ENCODE measurements around the gene NRG2.

NRG2 gene

DNA sequence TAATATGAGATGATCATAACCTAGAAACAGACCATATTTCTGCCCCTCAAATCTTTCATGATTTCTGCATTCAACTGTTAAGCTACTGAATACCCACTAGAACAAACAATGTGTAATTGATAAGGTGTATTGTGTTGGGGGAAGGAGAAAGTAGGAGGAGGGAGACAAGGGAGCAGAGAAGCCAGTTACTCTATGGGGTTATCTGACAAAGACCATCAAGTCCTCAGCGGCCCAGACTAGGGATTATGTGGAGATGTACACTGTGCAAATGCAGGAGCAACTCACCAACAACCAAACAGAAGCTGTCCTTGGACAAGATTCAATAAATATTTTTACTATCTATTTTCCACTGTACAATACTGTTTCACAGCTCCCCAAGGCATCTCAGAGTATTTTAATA lies 2.7 kb downstream of the NRG2 start:
- no peak for DNase-seq

GRCh38 chr5:140039561-140039960 lies 3.5 kb downstream of the NRG2 start:
- no peak for DNase-seq

GRCh38 chr5:140038373-140038957 lies 4.6 kb downstream of the NRG2 start:
- DNase-seq, result no peak

- no peak for DNase-seq
These were observed 6.1 kb downstream of the NRG2 start for GRCh38 chr5:140037012-140037411.

DNA sequence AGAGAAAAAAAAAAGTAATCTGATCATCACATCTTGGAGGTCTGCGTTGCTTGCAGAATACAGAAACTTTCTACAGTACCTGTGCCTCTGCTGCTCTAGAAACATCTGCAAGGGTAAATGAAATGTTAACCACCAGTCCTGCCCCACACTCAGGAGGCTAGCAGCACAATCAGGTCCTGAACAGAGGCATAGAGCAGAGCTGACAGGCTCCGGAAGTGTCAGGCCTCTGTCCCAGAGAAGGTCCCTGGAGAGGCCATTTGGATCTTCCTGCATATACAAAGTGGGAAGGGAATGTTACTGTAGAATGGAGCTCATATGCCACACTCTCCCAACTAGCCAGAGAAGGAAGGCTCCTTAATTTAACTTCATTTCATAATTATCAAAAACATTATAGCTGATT lies 7.2 kb downstream of the NRG2 start:
- DNase-seq, result no peak

- no peak for DNase-seq
These were observed 9.9 kb downstream of the NRG2 start for GRCh38 chr5:140033037-140033760.

GRCh38 chr5:140032296-140032695 lies 10.8 kb downstream of the NRG2 start:
- DNase-seq, result no peak

GRCh38 chr5:140027807-140028206 lies 15.3 kb downstream of the NRG2 start:
- no peak for DNase-seq

DNA sequence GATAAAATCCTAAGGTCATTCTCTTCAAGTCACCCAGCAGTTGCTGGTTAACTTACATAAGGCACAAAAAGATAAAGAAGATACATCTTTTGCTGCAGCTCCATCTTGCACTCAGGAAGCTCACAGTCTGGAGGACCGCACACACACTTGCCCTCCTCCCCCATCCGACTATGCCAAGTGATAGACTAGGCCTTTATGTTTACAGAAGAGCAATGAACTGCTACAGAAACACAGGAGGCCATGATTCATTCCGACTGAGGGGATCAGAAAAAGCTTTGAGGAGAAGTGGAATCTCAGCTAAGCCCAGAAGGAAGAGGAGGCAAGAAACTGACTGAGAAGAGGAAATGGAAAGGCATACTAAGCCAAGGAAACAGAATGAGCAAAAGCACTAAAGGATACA lies 17.4 kb downstream of the NRG2 start:
- no peak for DNase-seq

DNA sequence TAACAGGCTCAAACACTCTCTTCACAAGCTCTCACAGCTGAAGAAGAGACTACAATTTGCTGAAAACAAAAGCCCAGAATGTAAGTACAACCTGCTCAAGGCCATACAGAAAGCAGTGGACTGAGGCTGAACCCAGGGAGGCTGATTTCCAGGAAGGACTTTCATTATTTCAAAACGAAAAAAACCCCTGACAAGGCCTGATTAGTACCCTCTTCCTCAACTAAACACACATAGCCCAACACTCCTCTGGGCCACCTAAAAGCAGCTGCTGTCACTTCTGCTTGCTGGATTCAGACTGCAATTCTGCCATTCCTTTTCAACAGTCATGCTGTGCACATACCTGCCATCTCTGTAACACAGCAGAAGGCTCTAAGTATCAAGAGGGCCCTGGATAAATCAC lies 18.2 kb downstream of the NRG2 start:
- DNase-seq, result no peak

- DNase-seq, result no peak
These were observed 19.4 kb downstream of the NRG2 start for GRCh38 chr5:140023611-140024191.

- no peak for DNase-seq
These were observed 22.4 kb downstream of the NRG2 start for GRCh38 chr5:140020601-140021177.

GRCh38 chr5:140018920-140019644 lies 24.0 kb downstream of the NRG2 start:
- DNase-seq, result no peak

DNA sequence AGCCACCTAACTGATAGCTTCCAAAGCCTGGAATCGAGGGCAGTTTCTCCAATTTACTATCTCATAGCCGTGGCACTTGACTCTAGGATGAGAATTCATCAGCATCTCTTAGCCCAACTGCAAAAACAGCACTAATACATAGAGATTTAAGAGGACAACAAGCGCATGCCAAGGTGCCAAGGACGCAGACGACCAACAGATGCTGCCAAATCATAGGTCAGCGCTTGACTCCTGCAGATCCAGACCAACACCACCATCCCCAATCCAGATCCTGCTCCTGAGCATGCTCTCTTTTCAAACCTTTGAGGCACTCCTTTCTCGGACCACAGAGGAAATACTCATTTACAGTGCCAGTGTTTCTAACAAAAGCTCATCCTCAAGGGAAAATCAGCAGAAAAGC lies 24.6 kb downstream of the NRG2 start:
- DNase-seq, result no peak

DNA sequence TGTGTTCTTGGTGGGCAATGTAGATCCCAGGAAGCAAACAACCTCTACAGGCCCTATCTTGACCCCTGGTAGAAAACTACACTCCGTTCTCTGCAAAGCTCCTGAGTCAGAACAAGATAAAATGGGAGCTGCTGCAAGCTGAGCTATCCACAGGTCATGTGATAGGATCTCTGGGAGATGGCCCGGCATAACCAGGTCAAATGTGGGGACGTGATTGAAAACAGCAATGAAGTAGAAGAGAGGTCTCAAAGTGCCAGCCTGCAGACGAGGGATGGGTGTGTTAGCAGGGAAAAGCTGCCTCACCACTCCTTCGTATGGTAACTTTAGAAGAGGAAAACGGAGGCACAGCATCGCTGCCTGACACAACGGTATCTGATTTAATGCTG lies 25.0 kb downstream of the NRG2 start:
- no peak for DNase-seq

GRCh38 chr5:140017397-140018095 lies 25.6 kb downstream of the NRG2 start:
- DNase-seq, result no peak

DNA sequence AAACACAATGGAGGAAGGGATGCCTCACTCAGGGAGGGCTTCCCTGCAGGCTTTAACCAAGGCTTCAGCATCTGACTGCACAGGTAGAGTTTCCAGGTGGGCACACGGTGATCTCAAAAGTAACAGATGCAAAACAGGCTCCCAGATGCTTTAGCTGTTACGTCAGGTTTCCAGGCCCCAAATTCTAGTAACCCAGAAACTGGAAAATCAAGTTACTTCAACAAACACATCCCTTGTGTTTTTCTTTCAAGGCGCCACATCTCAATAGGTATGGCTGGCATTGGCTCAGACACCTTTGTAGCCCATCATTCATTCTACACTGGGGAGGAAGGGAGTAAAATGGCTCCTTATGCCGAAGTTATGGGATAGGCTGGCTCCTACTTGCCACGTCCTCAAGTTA lies 27.4 kb downstream of the NRG2 start:
- no peak for DNase-seq

DNA sequence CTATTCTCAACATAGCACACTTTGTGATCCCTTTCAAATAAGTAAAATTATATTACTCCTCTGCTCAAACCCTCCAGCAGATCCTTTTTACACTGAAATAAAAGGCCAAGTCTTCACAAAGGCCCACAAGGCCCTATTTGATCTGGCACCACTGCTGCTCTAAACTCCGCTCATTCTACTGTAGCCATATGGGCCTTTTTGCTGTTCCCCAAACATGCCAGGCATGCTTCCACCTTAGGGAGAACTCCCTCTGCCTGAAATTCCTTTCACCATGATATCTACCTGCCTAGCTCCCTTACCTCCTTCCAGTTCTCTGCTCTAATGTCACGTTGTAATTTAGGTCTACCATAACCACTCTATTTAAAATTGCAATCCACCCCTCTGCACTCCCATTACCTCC lies 28.3 kb downstream of the NRG2 start:
- no peak for DNase-seq

DNA sequence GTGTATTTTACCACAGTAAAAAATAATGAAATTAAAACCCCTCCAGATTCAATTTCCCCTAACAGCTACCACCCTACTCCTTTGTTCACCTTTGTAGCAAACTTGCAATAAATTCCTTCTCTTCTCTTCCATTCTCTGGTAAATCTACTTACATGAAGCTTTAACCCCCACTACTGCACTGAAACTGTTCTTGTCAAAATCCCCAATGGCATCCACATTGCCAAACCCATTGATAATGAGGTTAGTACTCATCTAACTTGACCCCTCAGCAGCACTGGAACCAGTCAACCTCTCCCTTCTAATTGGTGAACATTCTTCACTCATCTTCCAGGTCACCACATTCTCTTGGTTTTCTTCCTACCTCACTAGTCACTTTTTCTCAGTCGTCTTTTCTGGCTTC lies 29.6 kb downstream of the NRG2 start:
- DNase-seq, result no peak

- no peak for DNase-seq
These were observed 30.7 kb downstream of the NRG2 start for GRCh38 chr5:140012443-140012842.

DNA sequence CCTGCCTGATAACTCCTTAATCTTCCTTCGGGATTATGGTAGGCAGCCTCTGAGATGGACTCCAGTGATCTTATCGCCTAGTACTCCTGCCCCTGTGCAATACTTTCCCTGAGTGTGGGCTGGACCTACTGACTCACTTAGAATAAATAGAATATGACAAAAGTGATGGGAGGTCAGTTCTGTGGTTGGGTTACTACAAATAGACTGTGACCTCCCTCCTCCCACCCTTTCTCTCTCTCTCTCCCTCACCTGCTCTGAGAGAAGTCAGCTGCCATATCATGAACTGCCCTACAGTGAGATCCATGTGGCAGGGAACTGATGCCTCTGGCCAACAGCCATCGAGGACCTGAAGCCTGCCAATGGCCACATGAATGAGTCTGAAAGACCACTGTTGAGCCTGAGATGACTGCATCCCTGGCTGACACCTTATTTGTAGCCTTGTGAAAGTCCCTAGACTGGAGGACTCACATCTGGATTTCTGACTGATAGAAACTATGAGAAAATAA lies 31.7 kb downstream of the NRG2 start:
- DNase-seq, result no peak

DNA sequence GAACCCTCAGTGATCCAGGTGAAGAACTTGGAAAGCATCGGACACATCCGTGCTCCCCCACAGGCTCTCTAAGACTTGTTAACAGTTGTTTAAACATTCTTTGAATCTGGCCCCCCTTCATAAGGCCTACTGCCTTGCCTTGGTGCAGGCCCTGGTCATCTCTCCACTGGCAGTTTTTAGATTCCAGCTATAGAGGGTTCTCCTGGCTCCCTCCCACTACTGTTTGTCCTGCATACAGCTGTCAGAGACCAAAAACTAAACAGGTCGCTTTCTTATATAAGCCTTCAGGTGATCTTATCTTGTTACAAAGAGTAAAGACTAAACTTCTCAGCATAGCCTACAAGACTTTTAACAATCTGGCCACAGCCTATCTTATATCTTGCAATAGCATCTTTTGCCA lies 32.3 kb downstream of the NRG2 start:
- DNase-seq, result no peak

GRCh38 chr5:140007311-140007710 lies 35.8 kb downstream of the NRG2 start:
- no peak for DNase-seq

Data from NCI-H2081 (cell line).